NCI-H2029 treated with DMSO at 0.1 percent for 48 hours (cell line): ENCODE data around the gene RBM15B.

Source experiments
- DNase-seq: peaks from one replicate; lab custom pipeline; 2025; lab: John Stamatoyannopoulos, UW

The RBM15B gene

GRCh38 chr3:51445544-51446280, 54.6 kb downstream of the RBM15B start:
- no peak for DNase-seq
